GM23338 (cell line): ENCODE data around the gene ZNF415. TPM values are rescaled to one million over a fixed set of nuclear protein-coding genes. Genes with fewer than 3 reads are reported as not detected.

ENCODE experiments used
- ATAC-seq: fragments of 200-7000 bp; cut with Tn5 transposase; 3 replicates; pipeline ENCODE4 v1.9.1; 2020
- DNase-seq: peaks from one replicate; pipeline ENCODE4 v3.0.0-alpha.2; 2015; ENCODE audit warnings: low spot score
- H2AFZ ChIP-seq: fragments of 200-600 bp; sonication (generic); 2 replicates; pipeline ENCODE4 v1.8.0; 2016; ENCODE audit warnings: antibody characterized with exemption, mild to moderate bottlenecking, moderate library complexity
- H3F3A ChIP-seq: fragments of 200-600 bp; sonication (generic); replicated peaks from 2 replicates; pipeline ENCODE4 v1.8.0; 2017; ENCODE audit warnings: antibody characterized with exemption, mixed run types, low read depth
- H3K27ac ChIP-seq: fragments of 200-600 bp; sonication (generic); 2 replicates; pipeline ENCODE4 v1.6.1; 2016; ENCODE audit warnings: low read depth
- H3K27me3 ChIP-seq: fragments of 200-600 bp; sonication (generic); 2 replicates; pipeline ENCODE4 v1.8.0; 2016; ENCODE audit warnings: mild to moderate bottlenecking, mixed run types, moderate library complexity; ENCODE audit not compliant: insufficient read depth
- H3K36me3 ChIP-seq: fragments of 200-600 bp; sonication (generic); 2 replicates; pipeline ENCODE4 v1.8.0; 2016; ENCODE audit warnings: mild to moderate bottlenecking; ENCODE audit not compliant: insufficient read depth
- H3K4me1 ChIP-seq: fragments of 200-600 bp; sonication (generic); 2 replicates; pipeline ENCODE4 v1.8.0; 2016; ENCODE audit warnings: mild to moderate bottlenecking, moderate library complexity; ENCODE audit not compliant: insufficient read depth
- H3K4me2 ChIP-seq: fragments of 200-600 bp; sonication (generic); 2 replicates; pipeline ENCODE4 v1.7.1; 2017; ENCODE audit warnings: mixed run types
- H3K4me3 ChIP-seq: fragments of 200-600 bp; sonication (generic); 2 replicates; pipeline ENCODE4 v1.6.1; 2016; ENCODE audit warnings: mixed run types
- H3K79me2 ChIP-seq: fragments of 200-600 bp; sonication (generic); replicated peaks from 2 replicates; pipeline ENCODE4 v1.8.0; 2017; ENCODE audit warnings: mild to moderate bottlenecking; ENCODE audit not compliant: insufficient read depth
- H3K9me2 ChIP-seq: fragments of 200-600 bp; sonication (generic); 2 replicates; pipeline ENCODE4 v1.8.0; 2017; ENCODE audit not compliant: insufficient read depth
- H4K20me1 ChIP-seq: fragments of 200-600 bp; sonication (generic); replicated peaks from 2 replicates; pipeline ENCODE4 v1.8.0; 2017; ENCODE audit warnings: mild to moderate bottlenecking; ENCODE audit not compliant: insufficient read depth
- H3K27ac Mint-ChIP-seq: 2 replicates; pipeline ENCODE4 v1.8.0; 2020; ENCODE audit warnings: inconsistent platforms, mild to moderate bottlenecking, moderate library complexity, mixed read lengths
- H3K27me3 Mint-ChIP-seq: 3 replicates; pipeline ENCODE4 v1.8.0; 2022; ENCODE audit warnings: low read depth, mild to moderate bottlenecking, moderate library complexity, mixed read lengths, inconsistent platforms; ENCODE audit not compliant: insufficient read depth, poor library complexity
- H3K36me3 Mint-ChIP-seq: 3 replicates; pipeline ENCODE4 v1.8.0; 2021; ENCODE audit warnings: low read depth, mild to moderate bottlenecking, inconsistent platforms, moderate library complexity, mixed read lengths
- H3K4me1 Mint-ChIP-seq: 3 replicates; pipeline ENCODE4 v1.8.0; 2020; ENCODE audit warnings: mild to moderate bottlenecking, inconsistent platforms, mixed read lengths
- H3K4me3 Mint-ChIP-seq: 3 replicates; pipeline ENCODE4 v1.8.0; 2021; ENCODE audit warnings: moderate library complexity, mild to moderate bottlenecking, inconsistent platforms, mixed read lengths
- H3K9me3 Mint-ChIP-seq: 3 replicates; pipeline ENCODE4 v1.8.0; 2020; ENCODE audit warnings: moderate library complexity, mild to moderate bottlenecking, inconsistent platforms, mixed read lengths
- CREB1 ChIP-seq: fragments of 250-450 bp; sonication (Bioruptor Pico); IDR thresholded peaks from 2 replicates; pipeline ENCODE4 v1.5.0; 2020; ENCODE audit warnings: low read depth, mild to moderate bottlenecking, moderate library complexity
- CTCF ChIP-seq, 2 experiments: fragments of 200-600 bp in 1 of 2; sonication (generic) in 1 of 2; conservative IDR thresholded peaks; 2 replicates each; pipeline versions ENCODE4 v1.5.1 to v1.6.1; 2016 to 2017; ENCODE audit warnings: antibody characterized with exemption in 2 of 2, low read depth in 2 of 2, mild to moderate bottlenecking in 2 of 2, moderate library complexity in 1 of 2
- ETS1 ChIP-seq: IDR thresholded peaks from 2 replicates; pipeline ENCODE4 v1.6.1; 2016; ENCODE audit warnings: antibody characterized with exemption
- EZH2 ChIP-seq: fragments of 200-600 bp; sonication (generic); IDR thresholded peaks from one replicate; pipeline ENCODE4 v1.8.0; 2017; ENCODE audit warnings: antibody characterized with exemption, mild to moderate bottlenecking, low read depth; ENCODE audit not compliant: unreplicated experiment
- EZH2phosphoT487 ChIP-seq: fragments of 200-600 bp; sonication (generic); IDR thresholded peaks from one replicate; pipeline ENCODE4 v1.8.1; 2018; ENCODE audit warnings: antibody characterized with exemption; ENCODE audit not compliant: unreplicated experiment
- JUNB ChIP-seq: IDR thresholded peaks from one replicate; pipeline ENCODE4 v1.6.1; 2016; ENCODE audit warnings: antibody characterized with exemption; ENCODE audit not compliant: unreplicated experiment
- NANOG ChIP-seq: IDR thresholded peaks from 2 replicates; pipeline ENCODE4 v1.6.1; 2016; ENCODE audit warnings: antibody characterized with exemption, borderline replicate concordance
- POLR2AphosphoS5 ChIP-seq: IDR thresholded peaks from 2 replicates; pipeline ENCODE4 v1.6.1; 2016; ENCODE audit warnings: antibody characterized with exemption, low read depth
- REST ChIP-seq: IDR thresholded peaks from one replicate; pipeline ENCODE4 v1.6.1; 2018; ENCODE audit warnings: antibody characterized with exemption; ENCODE audit not compliant: unreplicated experiment
- STAT1 ChIP-seq: IDR thresholded peaks from one replicate; pipeline ENCODE4 v1.6.1; 2016; ENCODE audit warnings: antibody characterized with exemption; ENCODE audit not compliant: unreplicated experiment
- ZNF114 ChIP-seq: fragments of 250-450 bp; sonication (Bioruptor Pico); IDR thresholded peaks from 2 replicates; pipeline ENCODE4 v1.5.0; 2020; ENCODE audit warnings: mild to moderate bottlenecking, moderate library complexity
- ZNF331 ChIP-seq: fragments of 250-450 bp; sonication (Bioruptor Pico); IDR thresholded peaks from 2 replicates; pipeline ENCODE4 v1.5.0; 2020; ENCODE audit warnings: low read depth, mild to moderate bottlenecking, moderate library complexity
- ZNF462 ChIP-seq: fragments of 250-450 bp; sonication (Bioruptor Pico); IDR thresholded peaks from 2 replicates; pipeline ENCODE4 v1.5.0; 2020; ENCODE audit warnings: mild to moderate bottlenecking, moderate library complexity
- polyA plus RNA-seq: library from polyadenylated mRNA; unstranded; fragments of >200 nt; fragmentation: Nextera tagmentation; extraction: Ambion mirVana; gene quantifications from 2 replicates; pipeline ENCODE4 v1.2.1, GENCODE V29; 2016
- total RNA-seq: library from RNA; depleted of rRNA; stranded (reverse); fragments of >200 nt; shearing (Covaris generic); gene quantifications from 2 replicates; pipeline ENCODE4 v1.2.3, GENCODE V29; 2014

Gene ZNF415
- total and polyA plus RNA-seq, 2 experiments from 2014 or later = 9.2 to 9.3 TPM

GRCh38 chr19:53092723-53093122 is 40.0 kb downstream of the ZNF415 start:
- DNase-seq = no peak
- Histone ChIP-seq H3K4me2 (no peak overlapping the region), H3K4me3 (no peak overlapping the region), H3K27me3 (no peaks in the 10 kb centered on the region), H3K36me3 (peaks cover 11% of the 10 kb centered on the region; the same call in 1 of the 2 replicates), H3K27ac (no peak overlapping the region), H3F3A (0 out of 2 replicates have a peak, but pooled peaks cover 3% of the 10 kb centered on the region), H4K20me1 (peaks cover 4% of the 10 kb centered on the region; the same call in 1 of the 2 replicates), H3K4me1 (peaks cover 23% of the 10 kb centered on the region), H2AFZ (no peak overlapping the region), H3K79me2 (peaks cover 27% of the 10 kb centered on the region), H3K9me2 (no peaks in the 10 kb centered on the region)
- no peak for ATAC-seq
- H3K9me3 Mint-ChIP-seq = no peaks in the 10 kb centered on the region
- peaks cover 31% of the 10 kb centered on the region for H3K4me1 Mint-ChIP-seq
- TF ChIP-seq STAT1 (no peak), ZNF114 (no peak), NANOG (no peak), ZNF331 (no peak), POLR2AphosphoS5 (no peak), CTCF (conservative IDR thresholded peaks at IDR 0.05; ENCODE audit: low read depth in 2 of 2) (no peak), ZNF462 (CRISPR knock-in tag) (no peak), EZH2phosphoT487 (no peak), JUNB (no peak), CREB1 (no peak), REST (no peak), ETS1 (no peak), EZH2 (no peak)
- H3K27ac Mint-ChIP-seq = no peak overlapping the region
- H3K4me3 Mint-ChIP-seq = no peak overlapping the region
- H3K27me3 Mint-ChIP-seq = peaks cover 10% of the 10 kb centered on the region
- H3K36me3 Mint-ChIP-seq = peaks cover 23% of the 10 kb centered on the region
